HAP-1 (cell line): Measurements from ENCODE around the gene SLC15A3.

ENCODE experiments used
- DNase-seq, 2 experiments: peaks; one replicate each; pipeline ENCODE4 v3.0.0-alpha.2; 2016 to 2020; ENCODE audit warnings: low spot score in 2 of 2
- H3K27me3 ChIP-seq: fragments of 250-450 bp; sonication (Bioruptor Pico); 2 replicates; pipeline ENCODE4 v1.5.1; 2020; ENCODE audit warnings: low read depth, mild to moderate bottlenecking, moderate library complexity
- H3K36me3 ChIP-seq: fragments of 250-450 bp; sonication (Bioruptor Pico); replicated peaks from 2 replicates; pipeline ENCODE4 v1.5.1; 2020; ENCODE audit warnings: mild to moderate bottlenecking
- H3K4me1 ChIP-seq: fragments of 250-450 bp; sonication (Bioruptor Pico); 2 replicates; pipeline ENCODE4 v1.5.1; 2020; ENCODE audit warnings: mild to moderate bottlenecking
- H3K4me3 ChIP-seq: fragments of 250-450 bp; sonication (Bioruptor Pico); 2 replicates; pipeline ENCODE4 v1.5.1; 2020; ENCODE audit warnings: mild to moderate bottlenecking, moderate library complexity
- H3K9me3 ChIP-seq: fragments of 250-450 bp; sonication (Bioruptor Pico); 2 replicates; pipeline ENCODE4 v1.5.1; 2020; ENCODE audit warnings: mild to moderate bottlenecking, moderate library complexity
- in situ Hi-C: fragments of 300-500 bp; cut with MboI; formaldehyde crosslinking; loops from 3 replicates; pipeline ENCODE4 v1.14.3; 2020; ENCODE audit warnings: low sequenced_read_pairs, inconsistent platforms, mixed read lengths

Gene SLC15A3

DNA sequence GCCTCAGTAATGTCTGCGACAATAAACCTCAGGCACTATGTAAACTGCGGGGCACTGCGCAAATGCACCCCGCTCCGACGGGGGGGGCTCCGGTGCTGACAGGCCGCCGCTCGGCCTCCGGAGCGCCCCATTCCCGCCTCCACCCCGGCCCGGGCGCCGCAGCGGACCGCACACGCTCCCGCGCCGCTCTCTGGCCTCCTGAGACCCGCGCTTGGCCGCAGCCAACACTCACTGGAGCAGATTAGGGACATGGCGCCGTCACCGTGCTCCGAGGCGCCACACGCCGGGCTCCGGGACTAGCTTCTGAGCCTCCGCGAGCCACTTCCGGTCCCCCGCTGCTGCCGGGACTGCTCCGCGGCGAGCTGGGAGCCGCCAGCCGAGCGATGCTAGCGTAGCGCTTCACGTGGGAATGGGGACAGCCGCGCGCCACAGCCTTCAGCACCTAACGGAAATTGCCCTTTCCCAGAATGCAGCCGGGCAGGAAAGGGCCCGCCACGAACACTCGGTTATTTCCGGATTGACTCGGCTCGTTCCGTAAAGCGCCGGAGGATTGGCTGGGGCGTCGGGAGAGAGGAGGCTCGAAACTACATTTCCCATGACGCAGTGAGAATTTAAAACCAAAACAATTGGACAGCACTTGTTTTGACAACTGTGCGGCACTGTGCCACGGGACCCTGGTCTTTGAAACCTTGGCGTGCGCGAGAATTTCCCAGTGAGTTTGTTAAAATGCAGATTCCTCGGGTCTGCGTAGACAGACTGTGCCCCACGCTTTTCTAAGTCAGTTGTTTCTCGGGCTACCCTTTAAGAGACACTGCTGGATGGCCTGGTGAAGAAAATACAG lies 45.6 kb downstream of the SLC15A3 start, which contains the start of gene PRPF19:
PRPF19 (minus strand) TSS at position 454 of the 841 bp plus-strand sequence; CDS start at position 251, 203 bp downstream.
- Histone ChIP-seq H3K27me3 (peaks cover 14% of the 10 kb centered on the region), H3K4me1 (peaks cover 2% of the 10 kb centered on the region; the same call in 1 of the 2 replicates), H3K36me3 (peaks cover 31% of the 10 kb centered on the region), H3K9me3 (no peaks in the 10 kb centered on the region), H3K4me3 (peak within 1 kb of the TSS; percentile 89)
- DNase-seq, result peak; percentile 95 to 98
- in situ Hi-C loops, result loop anchor here (25.0 kb wide), 1 partner anchor 794 kb away; no protein-coding TSS in a partner anchor

DNA sequence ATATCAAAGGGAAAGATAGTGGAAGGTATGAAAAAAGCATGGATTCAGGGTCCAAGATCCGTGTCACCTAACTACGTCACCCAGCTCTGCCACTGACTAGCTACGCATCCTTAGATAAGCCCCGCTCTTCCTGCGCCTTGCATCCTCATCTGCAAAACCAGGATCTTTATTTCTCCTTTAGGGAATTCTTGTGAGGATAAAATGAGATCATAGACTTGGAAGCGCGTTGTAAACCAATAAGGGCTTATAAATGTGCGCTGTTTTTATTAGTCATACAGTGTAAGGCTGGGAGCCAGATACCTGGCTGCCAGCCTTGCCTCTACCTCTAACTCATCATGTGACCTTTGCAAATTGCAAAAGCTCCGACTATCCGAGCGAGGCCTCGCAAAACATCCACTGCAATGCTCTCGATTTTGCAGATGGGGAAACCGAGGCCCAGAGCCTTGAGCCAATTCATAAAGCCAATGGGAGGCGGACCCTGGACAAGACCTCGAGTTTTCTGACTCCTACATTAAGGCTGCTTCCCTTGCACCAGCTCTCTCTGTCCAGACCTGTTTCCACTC lies 46.3 kb downstream of the SLC15A3 start:
- peaks cover 11% of the 10 kb centered on the region for H3K27me3 ChIP-seq

DNA sequence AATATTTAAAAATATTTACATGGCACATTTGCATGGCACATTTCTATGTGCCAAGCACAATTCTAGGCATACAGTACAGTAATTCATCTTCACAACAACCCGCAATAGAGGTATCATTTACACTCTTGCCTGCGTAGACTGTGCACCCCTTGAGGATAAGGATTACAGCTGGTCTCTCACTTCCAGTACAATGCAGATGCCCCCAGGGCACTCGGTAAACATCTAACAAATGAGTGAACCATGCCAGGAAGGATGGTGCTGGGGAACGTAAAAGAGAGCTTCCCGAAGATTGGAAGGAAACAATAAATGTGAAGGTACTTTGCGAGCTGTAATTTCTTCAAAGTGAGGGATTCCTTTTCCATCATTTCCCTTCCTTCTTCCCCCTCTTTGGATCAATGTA lies 46.9 kb downstream of the SLC15A3 start:
- peaks cover 44% of the 10 kb centered on the region for H3K36me3 ChIP-seq
- H3K9me3 ChIP-seq, result no peaks in the 10 kb centered on the region
- in situ Hi-C loops, result loop anchor here (25.0 kb wide), 1 partner anchor 793 kb away; no protein-coding TSS in a partner anchor
- DNase-seq, result peak in 1 of 2 experiments; percentile 75
- peaks cover 11% of the 10 kb centered on the region for H3K27me3 ChIP-seq
- H3K4me1 ChIP-seq, result peaks cover 2% of the 10 kb centered on the region; the same call in 1 of the 2 replicates
- H3K4me3 ChIP-seq, result peak overlapping the region; percentile 89

More for the DNA sequence above, 46.3 kb downstream of the SLC15A3 start:
- Histone ChIP-seq H3K4me1 (peaks cover 2% of the 10 kb centered on the region; the same call in 1 of the 2 replicates), H3K9me3 (no peaks in the 10 kb centered on the region), H3K4me3 (peak overlapping the region; percentile 89), H3K36me3 (peaks cover 38% of the 10 kb centered on the region)
- in situ Hi-C loops, result loop anchor here (25.0 kb wide), 1 partner anchor 793 kb away; no protein-coding TSS in a partner anchor
- DNase-seq, result no peak

DNA sequence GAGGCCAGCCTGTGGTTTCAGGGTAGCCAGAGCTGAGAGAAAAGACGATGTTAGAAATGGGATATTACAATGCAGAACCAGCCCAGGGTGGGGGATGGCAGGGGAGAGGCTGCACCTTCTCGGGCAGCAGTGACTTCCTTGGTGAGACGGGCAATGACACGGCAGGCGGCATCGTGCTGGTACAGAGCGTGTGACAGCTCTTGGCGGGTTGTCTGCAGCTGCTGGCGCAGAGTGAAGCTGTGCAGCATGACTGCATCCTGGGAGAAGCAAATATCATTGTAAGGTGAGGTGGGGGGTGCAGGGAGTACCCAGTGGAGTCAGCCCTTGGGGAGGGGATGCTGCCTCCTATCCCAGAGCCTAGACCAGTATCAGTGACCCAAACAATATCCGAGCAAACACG lies 49.4 kb downstream of the SLC15A3 start:
- Histone ChIP-seq H3K4me3 (no peak overlapping the region), H3K27me3 (no peaks in the 10 kb centered on the region), H3K4me1 (peaks cover 2% of the 10 kb centered on the region; the same call in 1 of the 2 replicates), H3K36me3 (peaks cover 68% of the 10 kb centered on the region), H3K9me3 (no peaks in the 10 kb centered on the region)
- in situ Hi-C loops, result loop anchor here (25.0 kb wide), 1 partner anchor 790 kb away; no protein-coding TSS in a partner anchor
- DNase-seq, result no peak

DNA sequence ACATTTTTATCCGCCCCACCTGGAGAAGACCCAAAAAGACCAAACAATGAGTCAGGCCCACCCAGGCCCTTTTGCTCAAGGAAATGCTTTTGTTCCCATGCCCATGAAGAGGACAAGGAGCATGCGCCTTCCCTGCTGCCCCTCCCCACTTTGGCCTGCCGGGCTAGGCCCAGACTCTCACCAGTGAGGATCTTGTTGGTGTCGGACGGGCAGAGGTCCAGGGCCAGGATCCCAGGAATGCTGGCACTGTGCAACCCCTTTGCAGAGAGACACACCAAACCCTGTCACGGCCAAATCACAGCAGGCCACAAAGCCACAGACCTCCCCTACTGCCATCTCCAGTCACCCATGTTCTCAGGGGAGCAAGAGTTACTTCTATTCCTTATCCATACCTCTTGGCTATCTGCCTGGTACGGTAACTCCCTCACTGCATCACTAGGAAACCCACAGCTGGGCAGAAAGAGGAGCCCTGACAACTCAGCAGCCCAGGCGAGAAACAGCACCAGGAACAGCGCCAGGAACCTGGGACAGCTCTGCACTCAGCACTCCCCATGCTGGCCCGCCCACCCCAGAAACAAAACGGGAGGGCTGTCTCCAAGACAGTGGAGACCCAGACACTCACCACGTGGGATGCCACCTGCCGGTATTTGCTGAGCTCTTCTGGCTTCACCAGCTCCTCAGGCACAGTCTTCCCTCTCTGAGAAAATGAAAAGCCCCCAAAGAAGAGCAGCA lies 51.1 kb downstream of the SLC15A3 start:
- Histone ChIP-seq H3K9me3 (no peaks in the 10 kb centered on the region), H3K27me3 (no peaks in the 10 kb centered on the region), H3K36me3 (peaks cover 82% of the 10 kb centered on the region), H3K4me3 (no peak overlapping the region), H3K4me1 (peaks cover 2% of the 10 kb centered on the region; the same call in 1 of the 2 replicates)
- no peak for DNase-seq
- in situ Hi-C loops, result loop anchor here (25.0 kb wide), 1 partner anchor 789 kb away; no protein-coding TSS in a partner anchor

DNA sequence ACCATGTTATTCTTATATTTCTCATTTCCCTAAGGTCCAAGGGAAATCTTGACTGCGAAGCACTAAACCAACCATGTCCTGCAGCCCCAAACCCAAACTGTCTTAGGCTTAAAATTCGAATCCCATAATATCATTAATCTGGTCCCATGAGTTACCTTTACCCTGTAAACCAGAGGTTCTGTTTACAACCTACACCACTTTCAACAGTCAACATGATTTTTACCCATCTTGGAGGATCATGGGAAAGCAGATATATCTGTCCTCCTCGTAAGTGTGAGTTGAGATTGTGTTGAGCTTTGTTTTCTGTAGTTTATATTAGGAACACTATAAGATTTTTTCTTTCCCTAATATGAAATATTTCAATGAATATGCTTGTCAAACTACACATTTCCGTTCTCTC lies 52.0 kb downstream of the SLC15A3 start:
- Histone ChIP-seq H3K9me3 (no peaks in the 10 kb centered on the region), H3K4me3 (no peak overlapping the region), H3K4me1 (peaks cover 2% of the 10 kb centered on the region; the same call in 1 of the 2 replicates), H3K27me3 (no peaks in the 10 kb centered on the region), H3K36me3 (peaks cover 91% of the 10 kb centered on the region)
- no peak for DNase-seq
- in situ Hi-C loops, result loop anchor here (10.0 to 25.0 kb wide), 2 partner anchors 125 to 788 kb away; no protein-coding TSS in a partner anchor

DNA sequence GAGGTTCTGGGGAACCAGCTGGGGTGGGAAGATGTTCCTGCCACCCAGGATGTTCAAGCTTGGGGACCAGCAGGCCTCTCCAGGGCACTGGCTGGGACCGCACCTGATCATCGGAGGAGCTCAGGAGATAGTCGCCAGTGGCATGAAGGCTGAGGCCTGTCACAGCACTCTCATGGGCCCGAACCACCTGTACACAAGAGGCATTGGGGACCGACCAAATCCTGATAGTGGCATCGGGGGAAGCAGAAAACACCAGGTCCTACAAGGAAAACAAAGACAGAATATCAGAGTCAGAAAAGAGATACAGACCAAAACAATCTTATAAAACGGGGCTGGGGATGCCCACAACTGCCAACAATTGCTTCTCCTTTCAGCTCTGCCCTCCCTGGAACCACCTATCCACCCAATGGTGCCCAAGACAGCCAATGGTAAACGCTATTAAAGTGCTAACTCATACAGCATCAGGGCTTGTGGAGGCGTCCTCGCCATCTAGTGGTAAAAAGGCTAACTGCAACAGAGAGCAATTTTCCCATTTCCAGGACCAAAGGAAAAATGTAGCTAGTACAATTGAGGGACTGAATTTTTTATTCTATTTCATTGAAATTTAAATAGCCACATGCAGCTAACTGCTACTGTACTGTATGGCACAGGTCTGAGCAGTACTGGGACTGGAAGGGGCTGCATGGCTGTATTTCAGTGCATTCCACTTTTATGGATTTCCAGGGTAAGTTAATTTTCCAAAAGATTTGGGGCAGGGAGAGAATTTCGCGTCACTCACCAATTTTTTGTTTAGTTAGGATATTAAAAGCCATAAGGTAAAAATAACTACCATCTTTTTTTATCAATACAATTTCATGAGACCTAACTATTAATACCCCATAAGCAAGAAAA lies 52.7 kb downstream of the SLC15A3 start:
- H3K4me1 ChIP-seq, result no peaks in the 10 kb centered on the region
- H3K27me3 ChIP-seq, result no peaks in the 10 kb centered on the region
- in situ Hi-C loops, result loop anchor here (10.0 kb wide), 1 partner anchor 124 kb away; no protein-coding TSS in a partner anchor
- DNase-seq, result peak; percentile 41 to 69
- H3K4me3 ChIP-seq, result no peak overlapping the region
- H3K9me3 ChIP-seq, result no peaks in the 10 kb centered on the region
- peaks cover 98% of the 10 kb centered on the region for H3K36me3 ChIP-seq

DNA sequence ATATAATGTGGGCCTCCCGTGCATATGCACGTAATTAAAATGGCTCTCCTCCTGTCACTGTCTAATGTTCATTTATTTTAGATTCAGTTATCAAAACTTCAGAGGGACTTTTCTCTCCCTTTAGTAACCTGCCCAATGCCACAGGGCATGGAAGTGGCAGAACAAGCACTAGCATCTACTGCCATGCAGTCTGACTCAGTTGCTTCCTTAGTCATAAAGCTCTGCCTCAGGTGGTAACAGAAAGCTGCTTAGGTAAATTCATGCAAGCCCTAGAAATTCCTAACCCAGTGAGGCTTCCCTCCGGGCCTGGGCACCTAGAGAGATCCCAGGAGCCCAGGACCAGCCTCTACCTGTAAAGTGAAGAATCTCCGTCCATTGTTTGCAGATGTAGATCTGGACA lies 54.5 kb downstream of the SLC15A3 start:
- no peaks in the 10 kb centered on the region for H3K4me1 ChIP-seq
- no peak overlapping the region for H3K4me3 ChIP-seq
- H3K36me3 ChIP-seq, result peaks cover 92% of the 10 kb centered on the region
- no peak for DNase-seq
- H3K9me3 ChIP-seq, result no peaks in the 10 kb centered on the region
- no peaks in the 10 kb centered on the region for H3K27me3 ChIP-seq
- in situ Hi-C loops, result loop anchor here (10.0 kb wide), 1 partner anchor 123 kb away; no protein-coding TSS in a partner anchor

DNA sequence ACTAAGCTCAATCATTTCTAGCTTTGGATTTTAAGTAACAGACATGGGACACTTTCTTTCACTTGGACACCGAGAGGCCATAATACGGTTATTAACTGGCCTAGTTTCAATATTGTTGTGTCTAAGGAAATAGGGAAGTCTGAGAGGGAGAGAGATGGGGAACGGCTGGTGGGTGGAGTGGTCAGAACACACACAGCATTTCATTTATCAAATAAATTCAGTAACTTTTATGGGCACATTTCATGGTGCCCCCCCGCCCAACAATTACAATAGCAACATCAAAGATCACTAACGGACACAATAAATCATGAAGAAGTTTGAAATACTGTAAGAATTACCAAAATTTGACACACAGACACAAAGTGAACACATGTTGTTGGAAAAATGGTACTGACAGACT lies 56.3 kb downstream of the SLC15A3 start:
- no peak for DNase-seq
- Histone ChIP-seq H3K4me3 (no peak overlapping the region), H3K4me1 (no peaks in the 10 kb centered on the region), H3K36me3 (peaks cover 81% of the 10 kb centered on the region), H3K27me3 (no peaks in the 10 kb centered on the region), H3K9me3 (no peaks in the 10 kb centered on the region)
- in situ Hi-C loops, result loop anchor here (10.0 kb wide), 1 partner anchor 121 kb away; no protein-coding TSS in a partner anchor

DNA sequence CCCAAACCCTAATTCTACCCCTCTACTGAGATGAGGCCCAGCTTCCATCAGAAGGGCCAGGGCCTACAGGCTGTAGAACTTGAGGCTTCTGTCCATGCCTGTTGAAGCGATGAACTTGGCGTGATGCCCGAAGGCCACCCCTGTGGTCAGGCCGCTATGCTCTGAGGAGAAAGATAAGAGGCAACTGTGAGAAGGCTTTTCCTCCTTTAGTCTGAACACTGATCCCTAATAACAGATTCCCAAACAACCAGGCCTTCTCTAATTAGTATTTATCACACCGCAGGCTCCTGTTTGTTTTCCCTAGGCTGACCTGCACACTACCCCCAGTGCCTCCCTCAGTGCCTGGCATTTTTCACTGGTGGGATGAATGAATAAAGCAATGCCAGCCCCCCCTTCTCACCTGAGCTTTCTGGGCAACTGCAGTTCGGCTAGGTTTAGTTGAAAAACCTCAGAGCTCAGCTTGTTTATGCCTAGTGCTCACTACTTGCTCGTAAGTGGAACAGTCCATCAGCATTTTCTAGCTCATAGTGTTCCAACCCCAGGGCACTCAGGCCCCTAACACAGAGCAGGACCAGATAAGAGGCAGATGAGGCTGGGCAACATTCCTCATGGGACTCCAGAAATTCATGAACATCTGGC lies 60.8 kb downstream of the SLC15A3 start:
- Histone ChIP-seq H3K4me1 (no peaks in the 10 kb centered on the region), H3K9me3 (no peaks in the 10 kb centered on the region), H3K27me3 (no peaks in the 10 kb centered on the region), H3K36me3 (peaks cover 40% of the 10 kb centered on the region), H3K4me3 (no peak overlapping the region)
- DNase-seq, result no peak
- in situ Hi-C loops, result loop anchor here (10.0 kb wide), 1 partner anchor 116 kb away; no protein-coding TSS in a partner anchor

DNA sequence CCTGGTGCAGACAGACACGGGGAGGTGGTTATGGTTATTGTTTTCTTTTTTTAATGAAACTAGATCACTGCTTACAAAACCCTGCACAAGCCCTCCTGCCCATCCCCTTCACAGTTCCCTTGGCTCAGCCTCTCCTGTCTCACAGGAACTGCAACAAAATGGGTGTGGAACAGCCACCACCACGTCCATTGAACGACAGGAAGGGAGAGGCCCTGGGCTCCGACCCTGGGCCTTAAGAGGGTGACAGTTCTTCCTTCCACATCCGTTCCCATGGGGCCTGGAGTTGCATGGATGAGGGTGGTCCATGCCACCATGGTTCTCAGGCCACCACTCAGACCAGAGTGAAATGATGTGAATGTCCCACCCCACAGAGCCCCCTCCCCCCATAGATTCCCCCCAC lies 61.3 kb downstream of the SLC15A3 start:
- no peaks in the 10 kb centered on the region for H3K4me1 ChIP-seq
- no peaks in the 10 kb centered on the region for H3K27me3 ChIP-seq
- peaks cover 34% of the 10 kb centered on the region for H3K36me3 ChIP-seq
- H3K9me3 ChIP-seq, result no peaks in the 10 kb centered on the region
- DNase-seq, result no peak
- no peak overlapping the region for H3K4me3 ChIP-seq
- in situ Hi-C loops, result loop anchor here (10.0 kb wide), 1 partner anchor 116 kb away; no protein-coding TSS in a partner anchor

DNA sequence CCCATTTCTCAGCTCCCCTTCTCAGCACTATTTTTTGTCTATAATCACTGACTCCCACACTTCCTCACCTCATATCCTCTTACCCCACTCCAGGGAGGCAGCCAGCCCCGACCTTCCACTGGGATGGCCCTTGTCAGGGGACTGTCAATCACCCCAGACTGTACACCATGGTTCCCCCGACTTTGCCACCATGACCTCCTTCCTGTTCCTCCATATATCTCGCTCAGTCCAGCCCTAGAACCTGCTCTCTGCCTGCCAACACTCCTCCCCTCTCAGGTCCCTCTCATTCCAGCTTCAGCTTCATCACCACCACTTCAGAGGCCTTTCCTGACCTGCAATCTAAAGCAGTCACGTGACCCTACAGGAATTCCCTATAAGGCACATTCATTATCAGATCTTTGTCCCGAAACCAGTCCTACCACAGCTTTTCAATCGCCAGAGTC lies 62.1 kb downstream of the SLC15A3 start:
- in situ Hi-C loops, result loop anchor here (10.0 kb wide), 1 partner anchor 115 kb away; no protein-coding TSS in a partner anchor
- no peak overlapping the region for H3K4me3 ChIP-seq
- peaks cover 26% of the 10 kb centered on the region for H3K36me3 ChIP-seq
- no peaks in the 10 kb centered on the region for H3K27me3 ChIP-seq
- no peak for DNase-seq
- no peaks in the 10 kb centered on the region for H3K9me3 ChIP-seq
- H3K4me1 ChIP-seq, result no peaks in the 10 kb centered on the region
